ENCODE measurements around the gene PLEKHB1. TPM values are rescaled to one million over a fixed set of nuclear protein-coding genes. Genes with fewer than 3 reads are reported as not detected.

Gene PLEKHB1
- polyA plus RNA-seq, 6 donors from 2014 or later, result 3.8 to 15.6 (median 8.5) TPM

DNA sequence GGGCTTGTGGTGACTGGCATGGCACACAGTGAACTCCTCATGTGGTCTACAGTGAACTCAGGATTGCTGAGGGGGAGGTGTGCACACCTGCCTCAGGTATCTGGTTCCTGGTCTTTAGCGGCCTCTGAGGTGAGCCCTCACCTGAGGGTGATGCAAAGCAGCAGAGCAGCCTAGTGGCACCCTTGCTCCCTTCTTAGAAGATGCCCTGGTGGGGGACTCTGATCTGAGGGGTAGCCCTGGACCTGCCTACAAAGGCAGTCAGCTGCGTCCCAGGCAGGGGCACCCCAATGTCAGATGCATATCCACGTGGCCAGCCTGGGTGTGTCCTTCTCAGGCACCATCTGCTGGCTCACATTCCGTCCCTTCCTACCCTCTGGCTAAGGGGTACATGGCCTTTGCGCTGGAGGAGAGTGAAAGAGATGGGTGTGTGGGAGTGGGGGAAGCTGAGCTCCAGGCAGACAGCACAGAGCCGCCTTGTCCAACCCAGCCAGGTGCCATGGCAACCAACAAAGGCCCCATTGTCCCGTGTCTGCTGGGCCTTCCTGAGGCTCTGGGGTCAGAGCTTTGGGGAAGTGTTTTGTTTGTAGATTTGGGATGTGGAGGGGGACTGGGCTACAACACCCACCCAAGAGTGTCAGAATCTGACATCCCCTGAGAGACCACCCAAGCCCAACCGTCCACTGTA is 5.8 kb downstream of the PLEKHB1 start:
- Mint-ChIP-seq H3K9me3 (no peaks in the 10 kb centered on the region), H3K4me1 (peaks cover 8 to 17% (median 14%) of the 10 kb centered on the region in 3 donors), H3K36me3 (no peaks in the 10 kb centered on the region), H3K27ac (no peak overlapping the region), H3K27me3 (peaks cover 0 to 9% (median 0%) of the 10 kb centered on the region in 3 donors), H3K4me3 (no peak overlapping the region)
- no peak for DNase-seq
- ATAC-seq (ENCODE audit: low read depth in 2 of 2), result no peak

DNA sequence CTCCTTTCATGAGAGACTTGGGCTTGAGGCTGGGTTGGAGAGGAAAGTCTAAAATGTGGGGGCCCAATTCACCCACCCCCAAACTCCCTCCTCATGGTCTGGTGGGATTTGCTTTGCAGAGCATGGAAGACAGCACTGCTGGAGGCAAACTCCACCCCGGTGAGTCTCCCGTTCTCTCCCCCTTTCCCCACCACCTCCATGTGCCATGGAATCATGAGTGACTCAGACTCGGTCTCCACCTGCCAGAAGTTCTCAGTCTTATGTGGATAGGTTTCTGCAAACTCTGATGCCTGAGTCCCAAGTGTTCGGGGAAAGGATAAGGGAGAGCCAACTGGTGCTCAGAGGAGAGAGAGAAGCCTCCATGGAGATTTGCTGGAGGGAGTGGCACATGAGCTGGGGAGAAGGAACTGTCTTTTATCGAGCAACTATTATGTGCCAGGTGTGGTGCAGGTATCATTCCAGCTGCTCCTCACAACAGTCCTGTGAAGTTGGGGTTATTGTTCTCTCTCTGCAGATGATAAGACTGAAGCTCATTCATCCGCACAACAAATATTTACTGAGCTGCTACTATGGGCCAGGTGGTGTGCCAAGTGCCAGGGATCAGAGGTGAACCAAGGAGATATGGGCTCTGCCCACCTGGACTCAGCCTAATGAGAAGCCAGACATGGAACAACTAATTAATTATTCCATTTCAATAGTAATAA is 6.6 kb downstream of the PLEKHB1 start:
- ATAC-seq (ENCODE audit: low read depth in 2 of 2), result no peak
- Mint-ChIP-seq H3K4me1 (peaks cover 0 to 9% (median 6%) of the 10 kb centered on the region in 3 donors), H3K27ac (no peak overlapping the region), H3K9me3 (no peaks in the 10 kb centered on the region), H3K4me3 (no peak overlapping the region), H3K27me3 (peaks cover 0 to 9% (median 0%) of the 10 kb centered on the region in 3 donors), H3K36me3 (no peaks in the 10 kb centered on the region)
- DNase-seq, result no peak

DNA sequence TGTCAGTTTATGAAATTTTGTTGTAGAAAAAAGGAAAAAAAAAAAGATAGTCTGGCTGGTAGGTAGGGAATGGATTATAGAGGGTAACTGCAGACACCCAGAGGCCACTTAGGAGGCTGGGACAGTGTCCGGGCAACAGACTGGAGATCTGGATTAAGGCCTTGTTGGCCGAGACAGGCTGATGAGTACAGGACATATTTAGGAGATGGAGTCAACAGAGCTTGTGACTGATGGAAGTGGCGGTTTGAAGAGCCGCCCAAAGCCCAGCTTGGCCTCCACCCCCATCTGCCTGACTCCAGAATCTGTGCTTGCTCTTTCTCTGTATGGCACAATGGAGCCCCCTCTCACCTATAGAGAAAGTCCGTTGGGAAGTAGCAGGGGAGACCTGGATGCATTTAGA is 7.6 kb downstream of the PLEKHB1 start:
- no peak for ATAC-seq (ENCODE audit: low read depth in 2 of 2)
- Mint-ChIP-seq H3K4me3 (no peak overlapping the region), H3K27ac (no peak overlapping the region), H3K9me3 (no peaks in the 10 kb centered on the region), H3K36me3 (no peaks in the 10 kb centered on the region), H3K4me1 (peaks cover 0 to 3% (median 3%) of the 10 kb centered on the region in 3 donors), H3K27me3 (peaks cover 0 to 9% (median 0%) of the 10 kb centered on the region in 3 donors)
- no peak for DNase-seq

DNA sequence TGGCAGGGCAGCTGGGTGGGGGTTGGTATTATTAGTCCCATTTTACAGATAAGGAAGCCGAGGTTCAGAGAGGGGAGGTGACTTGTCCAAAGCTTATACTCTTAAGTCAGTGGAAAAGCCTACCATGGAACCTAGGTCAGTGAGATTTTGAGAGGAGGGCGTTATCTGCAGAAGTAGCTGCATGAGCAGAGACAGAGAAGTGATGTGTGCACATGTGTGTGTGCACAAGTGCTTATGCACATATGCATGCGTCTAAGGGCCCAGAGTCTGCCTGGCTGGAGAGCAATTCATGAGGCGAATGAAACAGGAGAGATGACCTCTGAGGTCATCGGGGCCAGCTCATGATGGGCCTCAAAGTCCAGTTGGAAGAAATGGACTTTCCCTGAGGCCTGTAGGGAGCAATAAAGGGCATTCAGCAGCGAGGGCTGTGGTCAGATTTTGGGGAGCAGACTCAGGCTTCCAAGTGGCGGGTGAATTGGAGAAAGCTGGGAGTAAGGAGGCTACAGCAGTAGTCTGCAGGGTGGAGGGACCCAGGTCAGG is 8.2 kb downstream of the PLEKHB1 start:
- ATAC-seq (ENCODE audit: low read depth in 2 of 2) (no peak), DNase-seq (no peak)
- no peaks in the 10 kb centered on the region for H3K9me3 Mint-ChIP-seq
- H3K27me3 Mint-ChIP-seq, result peaks cover 0 to 6% (median 0%) of the 10 kb centered on the region in 3 donors
- no peaks in the 10 kb centered on the region for H3K36me3 Mint-ChIP-seq
- H3K4me1 Mint-ChIP-seq, result no peaks in the 10 kb centered on the region
- no peak overlapping the region for H3K27ac Mint-ChIP-seq
- H3K4me3 Mint-ChIP-seq, result no peak overlapping the region

DNA sequence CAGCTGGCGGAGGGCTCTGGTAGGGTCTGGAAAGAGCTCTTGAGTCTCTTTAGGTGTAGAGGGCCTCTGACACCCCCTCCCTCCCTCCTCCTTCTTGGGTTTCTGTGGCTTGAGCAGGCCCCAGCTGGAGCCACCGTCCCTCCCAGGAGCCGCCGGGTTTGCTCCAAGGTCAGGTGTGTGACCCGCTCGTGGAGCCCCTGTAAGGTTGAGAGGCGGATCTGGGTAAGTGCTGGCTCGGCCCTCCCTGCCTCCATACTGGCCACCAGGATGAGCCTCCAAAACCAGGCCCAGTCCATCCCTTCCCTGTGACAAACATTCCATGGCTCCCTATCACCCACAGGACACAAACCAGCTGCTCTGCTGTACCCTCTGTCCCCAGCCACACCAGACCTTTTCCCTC is 9.3 kb downstream of the PLEKHB1 start:
- peaks cover 0 to under 1% (median under 1%) of the 10 kb centered on the region in 3 donors for H3K4me1 Mint-ChIP-seq
- DNase-seq, result no peak
- no peak overlapping the region for H3K27ac Mint-ChIP-seq
- no peaks in the 10 kb centered on the region for H3K27me3 Mint-ChIP-seq
- no peaks in the 10 kb centered on the region for H3K9me3 Mint-ChIP-seq
- ATAC-seq (ENCODE audit: low read depth in 2 of 2), result no peak
- H3K36me3 Mint-ChIP-seq, result no peaks in the 10 kb centered on the region
- no peak overlapping the region for H3K4me3 Mint-ChIP-seq

DNA sequence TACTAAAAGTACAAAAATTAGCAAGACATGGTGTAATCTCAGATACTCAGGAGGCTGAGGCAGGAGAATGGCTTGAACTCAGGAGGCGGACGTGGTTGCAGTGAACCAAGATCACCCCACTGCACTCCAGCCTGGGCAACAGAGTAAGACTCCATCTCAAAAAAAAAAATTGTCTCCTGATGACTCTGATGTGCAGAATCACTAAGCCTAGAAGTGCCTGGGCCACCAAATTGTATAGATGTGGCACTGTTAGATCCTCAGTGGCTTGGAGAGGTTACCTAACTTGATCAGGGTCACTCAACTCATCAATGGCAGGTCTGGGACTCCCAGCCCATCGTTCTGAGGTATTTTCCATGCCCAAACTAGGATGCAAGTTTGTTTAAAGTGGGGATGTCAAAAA is 10.6 kb downstream of the PLEKHB1 start:
- H3K27ac Mint-ChIP-seq, result peak overlapping the region in 1 of 6 donors; percentile 34
- H3K9me3 Mint-ChIP-seq, result no peaks in the 10 kb centered on the region
- no peaks in the 10 kb centered on the region for H3K36me3 Mint-ChIP-seq
- peaks cover 0 to 10% (median 7%) of the 10 kb centered on the region in 3 donors for H3K4me1 Mint-ChIP-seq
- DNase-seq, result no peak
- no peak for ATAC-seq (ENCODE audit: low read depth in 2 of 2)
- peaks cover 0 to 9% (median 0%) of the 10 kb centered on the region in 3 donors for H3K27me3 Mint-ChIP-seq
- no peak overlapping the region for H3K4me3 Mint-ChIP-seq

DNA sequence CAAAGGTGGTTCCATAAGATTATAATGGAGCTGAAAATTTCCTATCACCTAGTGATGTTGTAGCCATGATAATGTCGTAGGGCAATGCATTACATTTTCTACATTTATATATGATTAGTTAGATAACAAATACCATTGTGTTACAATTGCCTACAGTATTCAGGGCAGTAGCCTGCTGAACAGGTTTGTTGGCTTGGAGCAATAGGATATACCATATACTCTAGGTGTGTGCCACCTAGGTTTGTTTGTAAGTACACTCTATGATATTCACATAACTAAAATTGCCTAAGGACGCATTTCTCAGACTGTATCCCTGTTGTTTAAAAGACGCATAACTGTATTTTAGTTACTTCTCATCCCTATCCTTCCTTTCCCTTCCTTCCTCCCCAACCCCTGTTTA is 13.6 kb downstream of the PLEKHB1 start:
- H3K36me3 Mint-ChIP-seq, result no peaks in the 10 kb centered on the region
- ATAC-seq (ENCODE audit: low read depth in 2 of 2) (no peak), DNase-seq (no peak)
- H3K27ac Mint-ChIP-seq, result peak overlapping the region in 1 of 6 donors; percentile 11
- peak overlapping the region in 2 of 8 donors; percentile 28 to 64 for H3K4me3 Mint-ChIP-seq
- H3K4me1 Mint-ChIP-seq, result peaks cover 3 to 12% (median 7%) of the 10 kb centered on the region in 3 donors
- H3K9me3 Mint-ChIP-seq, result no peaks in the 10 kb centered on the region
- H3K27me3 Mint-ChIP-seq, result peaks cover 0 to 9% (median 0%) of the 10 kb centered on the region in 3 donors

DNA sequence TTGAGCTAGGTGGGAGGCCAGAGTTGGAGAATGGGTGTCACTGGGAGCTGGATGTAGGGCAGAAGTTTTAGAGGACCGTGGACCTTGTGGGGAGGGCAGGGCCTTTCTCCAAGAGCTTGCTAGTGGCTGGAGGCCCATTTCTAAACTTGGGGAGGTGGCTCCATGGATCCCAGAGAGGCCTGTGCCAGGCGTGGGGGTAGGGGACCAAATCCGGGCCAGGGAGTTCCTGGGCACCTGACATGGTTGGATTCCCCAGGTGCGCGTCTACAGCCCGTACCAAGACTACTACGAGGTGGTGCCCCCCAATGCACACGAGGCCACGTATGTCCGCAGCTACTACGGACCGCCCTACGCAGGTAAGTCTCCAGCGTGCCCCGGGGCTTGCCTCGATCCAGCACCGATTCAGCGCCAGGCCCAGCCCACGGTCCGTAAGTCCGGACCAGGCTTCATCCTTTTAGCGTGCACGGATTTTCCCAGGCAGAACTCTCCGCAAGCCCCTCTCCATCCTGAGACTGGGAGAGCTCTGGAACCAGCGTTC is 14.2 kb downstream of the PLEKHB1 start:
- Mint-ChIP-seq H3K27me3 (peaks cover 0 to 9% (median 0%) of the 10 kb centered on the region in 3 donors), H3K36me3 (no peaks in the 10 kb centered on the region), H3K27ac (no peak overlapping the region), H3K4me3 (peak overlapping the region in 6 of 8 donors; percentile 28 to 66 (median 57)), H3K4me1 (peaks cover 3 to 12% (median 7%) of the 10 kb centered on the region in 3 donors), H3K9me3 (no peaks in the 10 kb centered on the region)
- no peak for ATAC-seq (ENCODE audit: low read depth in 2 of 2)
- DNase-seq, result no peak

DNA sequence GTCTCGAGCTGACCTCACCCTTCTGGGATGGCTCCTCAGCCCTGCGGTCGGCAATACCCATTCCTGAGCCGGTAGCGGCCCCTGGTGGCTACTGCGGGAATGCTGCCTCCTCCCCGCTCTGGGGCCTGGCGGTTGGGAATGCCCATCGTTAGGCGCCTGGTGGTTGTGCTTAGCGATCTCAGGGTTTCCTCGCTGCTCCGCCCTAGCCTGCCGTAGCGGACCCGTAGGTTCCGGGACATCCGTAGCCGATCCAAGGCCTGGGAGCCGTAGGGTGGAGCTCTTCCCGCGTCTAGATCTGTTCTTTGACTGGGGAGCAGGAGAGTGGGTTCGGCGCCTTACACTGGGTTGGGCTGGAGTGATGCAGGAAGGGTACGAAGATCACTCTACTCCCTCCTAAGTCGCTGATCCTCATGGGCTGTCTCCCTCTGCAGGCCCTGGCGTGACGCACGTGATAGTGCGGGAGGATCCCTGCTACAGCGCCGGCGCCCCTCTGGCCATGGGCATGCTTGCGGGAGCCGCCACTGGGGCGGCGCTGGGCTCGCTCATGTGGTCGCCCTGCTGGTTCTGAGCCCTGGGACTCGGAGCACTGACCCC is 14.8 kb downstream of the PLEKHB1 start:
- peak; percentile 77 for DNase-seq
- Mint-ChIP-seq H3K27me3 (peaks cover 0 to 9% (median 0%) of the 10 kb centered on the region in 3 donors), H3K9me3 (no peaks in the 10 kb centered on the region), H3K4me3 (peak overlapping the region in 6 of 8 donors; percentile 28 to 64 (median 60)), H3K4me1 (peaks cover 3 to 12% (median 7%) of the 10 kb centered on the region in 3 donors), H3K27ac (no peak overlapping the region), H3K36me3 (no peaks in the 10 kb centered on the region)
- ATAC-seq (ENCODE audit: low read depth in 2 of 2), result peak; percentile 95 to 97

DNA sequence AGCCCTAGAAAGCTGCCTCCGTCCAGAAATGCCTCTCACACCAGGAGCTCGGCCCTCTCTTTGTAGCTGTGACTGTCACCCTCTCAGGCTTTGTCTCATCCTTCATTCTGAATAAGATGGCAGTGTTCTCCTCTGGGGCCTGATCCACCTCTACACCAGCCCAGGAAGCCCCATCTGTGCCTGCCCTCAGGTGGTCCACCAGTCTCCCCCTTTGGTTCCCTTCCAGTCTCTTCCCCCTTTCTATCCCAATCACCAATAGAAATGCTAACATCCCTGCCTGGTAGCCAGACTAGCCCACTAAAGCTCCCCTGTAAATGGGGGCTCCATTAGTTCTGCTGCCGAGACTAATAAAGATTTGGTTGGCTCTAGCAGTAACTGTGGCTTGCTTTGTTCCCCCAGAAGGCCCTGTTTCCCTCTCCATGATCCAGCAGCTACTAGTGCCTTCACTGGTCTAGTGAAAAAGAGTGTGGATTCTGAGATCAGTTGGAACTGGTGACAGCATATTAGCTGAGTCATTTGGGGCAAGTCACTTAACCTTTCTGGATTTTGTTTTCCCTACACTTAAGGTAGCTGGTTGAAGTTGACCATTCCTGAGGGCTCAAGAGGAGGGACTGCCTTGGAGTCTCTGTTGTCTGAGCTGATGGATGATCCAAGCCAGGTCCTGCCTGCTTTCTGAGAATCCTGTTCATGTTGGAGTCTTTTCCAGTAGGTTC is 16.2 kb downstream of the PLEKHB1 start:
- no peaks in the 10 kb centered on the region for H3K36me3 Mint-ChIP-seq
- DNase-seq, result no peak
- no peak for ATAC-seq (ENCODE audit: low read depth in 2 of 2)
- peaks cover 3 to 12% (median 7%) of the 10 kb centered on the region in 3 donors for H3K4me1 Mint-ChIP-seq
- no peaks in the 10 kb centered on the region for H3K9me3 Mint-ChIP-seq
- peaks cover 0 to 9% (median 0%) of the 10 kb centered on the region in 3 donors for H3K27me3 Mint-ChIP-seq
- peak overlapping the region in 1 of 6 donors; percentile 31 for H3K27ac Mint-ChIP-seq
- no peak overlapping the region for H3K4me3 Mint-ChIP-seq

DNA sequence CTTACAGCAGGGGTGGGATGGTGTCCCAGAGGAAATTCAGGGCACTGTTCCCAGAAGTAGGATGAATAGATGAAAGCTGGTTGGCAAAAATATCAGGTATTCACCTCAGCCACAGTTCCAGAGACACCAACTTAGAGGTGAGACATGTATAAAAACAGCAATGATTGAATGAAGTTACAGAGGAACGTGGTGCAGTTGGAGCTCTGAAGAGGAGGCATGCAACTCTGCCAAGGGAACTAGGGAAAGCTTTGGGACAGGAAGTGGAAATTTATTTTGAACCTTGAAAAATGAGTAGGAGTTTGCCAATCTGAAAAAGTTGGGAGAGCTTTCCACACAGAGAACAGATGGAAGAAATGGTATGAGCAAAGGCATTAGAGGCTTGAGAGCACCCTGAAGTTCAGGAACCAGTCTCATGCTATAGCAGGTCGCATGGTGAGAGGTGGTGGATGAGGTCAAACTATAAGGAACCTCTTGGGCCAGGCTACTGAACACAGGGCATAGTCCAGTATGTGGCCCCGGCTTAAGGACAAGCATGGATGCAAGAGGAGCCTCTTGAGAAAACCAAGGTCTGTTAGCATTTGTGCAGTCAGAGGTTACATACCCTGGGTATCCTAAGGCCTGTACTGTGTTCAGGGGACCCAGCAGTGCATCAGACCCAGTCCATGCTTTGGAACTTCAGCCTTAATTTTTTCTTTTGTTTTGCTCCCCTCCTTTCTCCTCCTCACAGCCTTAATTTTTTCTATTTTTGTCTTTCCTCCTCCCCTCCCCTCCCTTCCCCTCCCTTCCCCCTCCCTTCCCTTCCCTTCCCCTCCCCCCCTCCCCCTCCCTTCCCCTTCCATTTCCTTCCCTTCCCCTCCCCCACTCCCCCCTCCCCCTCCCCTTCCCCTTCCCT is 17.5 kb downstream of the PLEKHB1 start:
- no peak overlapping the region for H3K4me3 Mint-ChIP-seq
- H3K27me3 Mint-ChIP-seq, result peaks cover 0 to 9% (median 0%) of the 10 kb centered on the region in 3 donors
- no peaks in the 10 kb centered on the region for H3K9me3 Mint-ChIP-seq
- DNase-seq (no peak), ATAC-seq (ENCODE audit: low read depth in 2 of 2) (no peak)
- H3K36me3 Mint-ChIP-seq, result no peaks in the 10 kb centered on the region
- peaks cover 3 to 12% (median 7%) of the 10 kb centered on the region in 3 donors for H3K4me1 Mint-ChIP-seq
- H3K27ac Mint-ChIP-seq, result no peak overlapping the region

DNA sequence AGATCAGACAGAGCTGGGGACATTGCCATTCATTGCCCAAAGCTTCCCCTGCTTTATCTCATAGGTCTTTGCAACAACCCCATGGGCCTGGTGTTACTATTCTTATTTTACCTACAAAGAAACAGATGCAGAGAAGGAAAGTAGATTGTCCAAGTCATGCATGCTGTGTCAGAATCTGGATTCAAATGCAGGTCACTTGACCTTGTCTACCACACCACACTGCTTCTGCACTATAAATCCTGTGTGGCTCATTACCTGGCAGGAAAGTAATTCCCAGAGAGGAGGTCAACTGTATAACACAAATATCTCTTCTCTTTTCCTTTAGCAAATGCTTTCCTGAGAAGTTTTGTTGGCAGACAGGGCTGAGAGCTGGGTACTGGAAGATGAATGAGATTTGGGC is 18.5 kb downstream of the PLEKHB1 start:
- Mint-ChIP-seq H3K27ac (peak overlapping the region in 1 of 6 donors; percentile 65), H3K9me3 (no peaks in the 10 kb centered on the region), H3K27me3 (peaks cover 0 to 9% (median 0%) of the 10 kb centered on the region in 3 donors), H3K4me1 (peaks cover 3 to 12% (median 7%) of the 10 kb centered on the region in 3 donors), H3K4me3 (no peak overlapping the region), H3K36me3 (no peaks in the 10 kb centered on the region)
- ATAC-seq (ENCODE audit: low read depth in 2 of 2), result no peak
- DNase-seq, result no peak
